Esophagus squamous epithelium (tissue), 4 donors: Measurements from ENCODE around the gene QTRT2.

Source experiments
- POLR2A ChIP-seq, 4 donors: fragments of 450-650 bp; IDR thresholded peaks; one replicate each; pipeline ENCODE4 v1.6.1; 2017; ENCODE audit warnings: antibody characterized with exemption in 4 of 4, mild to moderate bottlenecking in 4 of 4, moderate library complexity in 3 of 4
- TF ChIP-seq, protein P1 (sequence below), 6 experiments: fragments of 450-650 bp in 4 of 6; fragments of 200-600 bp in 2 of 6; sonication (generic) in 2 of 6; IDR thresholded peaks; one replicate each; pipeline ENCODE4 v1.5.1; 2016 to 2019; ENCODE audit warnings: antibody characterized with exemption in 6 of 6, mild to moderate bottlenecking in 4 of 6, moderate library complexity in 4 of 6

DNA sequence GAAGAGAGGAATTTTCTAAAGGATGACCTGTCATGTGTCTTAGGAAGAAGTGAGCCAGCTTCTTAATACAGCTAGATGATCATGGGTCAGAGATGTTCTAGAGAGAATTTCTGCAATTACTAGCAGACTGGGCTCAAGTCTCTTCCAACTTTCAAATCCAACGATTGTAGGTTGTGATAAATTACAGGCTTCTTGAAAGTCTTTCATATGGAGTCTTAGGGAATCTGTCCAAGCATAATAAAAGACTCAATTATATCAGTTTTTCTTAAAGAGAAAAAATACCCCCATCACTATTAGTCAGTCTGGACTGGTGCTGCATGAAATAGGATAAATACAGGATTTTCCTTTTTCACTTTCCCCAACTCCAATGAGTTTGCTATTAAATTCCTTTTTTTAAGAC lies 63.2 kb downstream of the QTRT2 start:
- TF ChIP-seq, protein P1, sequence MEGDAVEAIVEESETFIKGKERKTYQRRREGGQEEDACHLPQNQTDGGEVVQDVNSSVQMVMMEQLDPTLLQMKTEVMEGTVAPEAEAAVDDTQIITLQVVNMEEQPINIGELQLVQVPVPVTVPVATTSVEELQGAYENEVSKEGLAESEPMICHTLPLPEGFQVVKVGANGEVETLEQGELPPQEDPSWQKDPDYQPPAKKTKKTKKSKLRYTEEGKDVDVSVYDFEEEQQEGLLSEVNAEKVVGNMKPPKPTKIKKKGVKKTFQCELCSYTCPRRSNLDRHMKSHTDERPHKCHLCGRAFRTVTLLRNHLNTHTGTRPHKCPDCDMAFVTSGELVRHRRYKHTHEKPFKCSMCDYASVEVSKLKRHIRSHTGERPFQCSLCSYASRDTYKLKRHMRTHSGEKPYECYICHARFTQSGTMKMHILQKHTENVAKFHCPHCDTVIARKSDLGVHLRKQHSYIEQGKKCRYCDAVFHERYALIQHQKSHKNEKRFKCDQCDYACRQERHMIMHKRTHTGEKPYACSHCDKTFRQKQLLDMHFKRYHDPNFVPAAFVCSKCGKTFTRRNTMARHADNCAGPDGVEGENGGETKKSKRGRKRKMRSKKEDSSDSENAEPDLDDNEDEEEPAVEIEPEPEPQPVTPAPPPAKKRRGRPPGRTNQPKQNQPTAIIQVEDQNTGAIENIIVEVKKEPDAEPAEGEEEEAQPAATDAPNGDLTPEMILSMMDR (IDR thresholded peaks at IDR 0.05) = no peak
- no peak for TF ChIP-seq POLR2A (IDR thresholded peaks at IDR 0.05)
